ENCODE measurements around the gene PVALEF. TPM values are rescaled to one million over a fixed set of nuclear protein-coding genes. Genes with fewer than 3 reads are reported as not detected.

The PVALEF gene
- total RNA-seq, 2 experiments from 2014 or later = not detected

DNA sequence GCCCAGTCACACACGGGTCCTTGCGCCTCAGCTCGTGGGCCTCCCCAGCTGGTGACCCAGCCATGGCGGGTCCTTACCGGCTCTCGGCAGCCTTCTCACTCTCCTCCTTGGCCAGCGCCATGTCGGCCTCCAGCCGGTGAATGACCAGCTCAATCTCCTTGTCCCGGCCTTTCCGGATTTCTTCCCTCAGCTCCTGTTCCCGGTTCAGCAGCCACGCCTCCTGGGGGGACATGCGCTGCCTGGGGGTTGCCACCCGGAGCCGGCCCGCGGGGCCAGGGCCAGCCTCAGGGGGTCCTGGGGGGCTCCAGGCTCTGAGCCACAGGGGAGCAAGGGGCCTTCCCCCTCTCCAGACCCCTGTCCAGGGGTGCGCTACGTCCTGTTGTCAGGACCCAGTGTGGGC lies 25.8 kb downstream of the PVALEF start:
- no peak for DNase-seq
- Mint-ChIP-seq H3K27ac (no peak overlapping the region), H3K9me3 (no peaks in the 10 kb centered on the region), H3K4me3 (no peak overlapping the region), H3K36me3 (no peaks in the 10 kb centered on the region), H3K4me1 (no peaks in the 10 kb centered on the region), H3K27me3 (no peaks in the 10 kb centered on the region)
- POLR2A ChIA-PET = no interaction called here
- ATAC-seq (ENCODE audit: low read depth) = no peak

DNA sequence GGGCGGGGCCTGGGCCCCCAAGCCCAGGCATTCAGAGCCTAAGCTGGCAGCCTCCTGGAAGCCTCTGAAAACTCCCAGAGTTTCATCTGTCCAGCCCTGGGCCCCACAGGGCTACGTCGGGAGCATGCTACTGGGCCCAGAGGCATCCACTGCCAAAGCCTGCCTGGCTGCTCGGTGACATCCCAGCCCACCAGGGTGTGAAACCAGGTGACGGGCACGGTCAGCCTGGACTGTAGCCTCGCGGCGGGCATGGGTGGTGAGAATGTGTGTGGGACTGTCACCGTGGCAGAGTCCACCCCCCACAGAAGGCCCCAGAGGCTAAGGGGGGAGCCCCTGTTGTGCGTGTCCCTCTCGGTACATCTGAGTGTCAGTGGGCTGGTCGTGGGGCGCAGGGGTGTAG lies 26.3 kb downstream of the PVALEF start:
- ATAC-seq (ENCODE audit: low read depth) = no peak
- H3K36me3 Mint-ChIP-seq = no peaks in the 10 kb centered on the region

DNA sequence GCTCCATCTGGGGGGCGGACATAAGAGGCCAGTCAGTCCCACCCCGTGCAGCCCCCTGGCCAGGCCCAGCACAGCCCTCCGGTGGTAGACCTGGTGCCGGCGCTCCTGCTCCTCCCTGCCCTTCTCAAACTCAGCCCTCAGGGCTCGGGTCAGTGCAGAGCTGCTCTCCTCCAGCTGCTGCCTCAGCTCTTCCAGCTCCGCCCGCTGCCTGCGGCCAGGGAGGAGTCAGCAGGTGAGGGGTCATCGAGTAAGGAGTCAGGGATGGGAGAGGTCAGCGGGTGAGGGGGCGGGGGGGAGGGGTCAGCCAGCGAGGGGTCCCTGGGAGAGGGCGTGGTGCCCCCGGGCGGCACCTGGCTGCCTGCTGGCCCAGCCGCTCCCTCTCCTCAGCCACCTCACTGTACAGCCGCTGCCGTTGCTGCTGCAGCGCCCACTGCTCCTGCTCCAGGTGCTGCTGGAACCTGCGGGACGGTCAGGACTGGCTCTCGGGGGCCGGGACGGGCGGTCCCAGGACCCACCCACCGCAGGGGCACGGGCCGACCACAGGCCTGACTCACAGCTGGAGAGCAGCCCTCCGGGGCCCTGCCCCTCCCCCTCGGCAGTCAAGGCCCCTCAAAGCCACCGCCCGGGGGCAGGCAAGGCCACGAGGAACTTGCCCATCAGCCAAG lies 27.2 kb downstream of the PVALEF start:
- no peak for ATAC-seq (ENCODE audit: low read depth)
- no peak overlapping the region for H3K4me3 Mint-ChIP-seq
- POLR2A ChIA-PET = no interaction called here
- H3K4me1 Mint-ChIP-seq = no peaks in the 10 kb centered on the region
- H3K36me3 Mint-ChIP-seq = no peaks in the 10 kb centered on the region
- no peaks in the 10 kb centered on the region for H3K27me3 Mint-ChIP-seq
- H3K27ac Mint-ChIP-seq = no peak overlapping the region
- H3K9me3 Mint-ChIP-seq = no peaks in the 10 kb centered on the region
- DNase-seq = no peak

More for the DNA sequence above, 26.3 kb downstream of the PVALEF start:
- Mint-ChIP-seq H3K27me3 (no peaks in the 10 kb centered on the region), H3K27ac (no peak overlapping the region), H3K4me3 (no peak overlapping the region), H3K9me3 (no peaks in the 10 kb centered on the region), H3K4me1 (no peaks in the 10 kb centered on the region)
- DNase-seq = no peak
- POLR2A ChIA-PET = no interaction called here

DNA sequence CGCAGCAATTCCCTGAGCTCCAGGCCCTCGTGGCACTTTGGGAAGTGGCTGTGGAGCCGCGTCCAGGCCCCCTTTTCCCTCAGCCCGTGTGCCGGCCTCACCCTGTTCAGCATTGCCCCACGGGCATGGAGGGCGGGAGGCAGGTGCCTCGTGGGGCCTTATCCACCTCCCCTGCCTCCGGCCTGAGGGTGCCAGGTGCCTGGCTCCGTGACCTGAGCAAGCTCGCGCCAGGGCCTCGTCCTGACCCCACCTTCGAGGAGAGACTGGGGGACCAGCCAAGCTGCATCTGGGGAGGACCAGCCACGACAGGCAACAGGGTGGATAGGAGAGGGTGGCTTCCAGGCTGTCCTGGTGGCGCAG lies 27.7 kb downstream of the PVALEF start:
- Mint-ChIP-seq H3K36me3 (no peaks in the 10 kb centered on the region), H3K27ac (no peak overlapping the region), H3K4me1 (no peaks in the 10 kb centered on the region), H3K27me3 (no peaks in the 10 kb centered on the region), H3K4me3 (no peak overlapping the region), H3K9me3 (no peaks in the 10 kb centered on the region)
- no peak for ATAC-seq (ENCODE audit: low read depth)
- POLR2A ChIA-PET = no interaction called here
- DNase-seq = no peak

DNA sequence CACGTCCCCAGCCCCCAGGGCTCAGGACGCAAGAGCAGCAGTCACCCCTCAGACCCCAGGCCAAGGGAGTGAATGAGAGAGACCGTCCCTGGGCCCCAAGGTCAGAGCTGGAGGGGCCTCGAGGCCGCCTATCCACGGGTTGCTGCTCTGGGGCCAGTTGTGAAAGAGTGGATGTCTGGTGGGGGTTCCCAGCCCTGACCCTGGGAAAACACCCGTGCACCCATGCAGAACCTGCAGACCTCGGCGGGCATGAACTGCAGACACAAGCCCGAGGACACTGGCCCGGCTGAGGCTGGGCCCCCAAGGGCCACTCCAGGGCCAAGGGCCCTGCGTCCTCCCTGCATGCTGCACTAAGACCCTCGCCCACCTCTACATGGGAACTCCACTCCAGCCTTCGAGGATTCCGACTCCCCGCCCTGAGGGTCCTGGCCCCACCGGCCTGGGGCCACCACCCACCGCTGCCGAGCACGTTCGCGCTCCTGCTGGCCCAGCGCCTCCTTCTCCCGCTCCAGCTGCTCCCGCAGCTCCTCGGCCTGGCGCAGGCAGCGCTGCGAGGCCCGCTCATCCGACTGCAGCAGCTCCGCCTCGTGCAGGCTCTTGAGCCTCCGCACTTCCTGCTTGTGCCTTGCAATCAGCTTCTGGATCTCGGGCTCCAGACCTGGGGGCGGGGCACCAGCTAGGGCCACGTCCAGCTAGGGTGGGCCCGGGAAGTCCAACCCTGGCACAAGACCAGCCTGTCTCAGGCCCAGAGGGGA lies 28.3 kb downstream of the PVALEF start:
- no peak overlapping the region for H3K4me3 Mint-ChIP-seq
- ATAC-seq (ENCODE audit: low read depth) = no peak
- POLR2A ChIA-PET = no interaction called here

DNA sequence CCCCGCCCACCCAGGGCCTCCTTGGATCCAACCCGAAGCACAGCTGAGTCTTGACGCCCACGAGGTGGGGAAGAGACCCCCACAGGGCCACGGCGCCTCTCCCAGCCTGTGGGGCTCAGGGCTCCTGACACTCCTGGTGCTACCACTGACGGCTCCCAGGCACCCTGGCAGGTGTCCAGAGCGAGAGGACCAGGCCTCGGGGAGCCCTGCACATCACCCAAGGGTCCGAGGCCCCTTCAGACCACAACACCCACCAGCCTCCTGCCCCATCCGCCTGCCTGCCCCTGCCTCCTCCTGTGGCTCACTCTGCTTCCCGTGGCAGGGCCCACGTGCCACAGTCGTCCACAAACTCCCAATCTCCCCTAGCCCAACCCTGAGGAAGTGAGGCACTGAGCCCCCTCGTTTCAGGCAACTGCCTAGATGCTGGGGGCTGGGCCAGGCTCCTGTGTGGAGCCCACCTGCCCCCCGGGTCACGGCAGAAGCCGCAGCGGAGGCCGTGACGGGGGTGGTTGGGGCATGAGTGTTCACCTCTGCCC lies 29.0 kb downstream of the PVALEF start:
- Mint-ChIP-seq H3K4me3 (no peak overlapping the region), H3K9me3 (no peaks in the 10 kb centered on the region), H3K36me3 (no peaks in the 10 kb centered on the region), H3K27me3 (no peaks in the 10 kb centered on the region), H3K27ac (no peak overlapping the region), H3K4me1 (no peaks in the 10 kb centered on the region)
- no peak for ATAC-seq (ENCODE audit: low read depth)
- POLR2A ChIA-PET = no interaction called here
- DNase-seq = no peak

More for the DNA sequence above, 28.3 kb downstream of the PVALEF start:
- Mint-ChIP-seq H3K4me1 (no peaks in the 10 kb centered on the region), H3K36me3 (no peaks in the 10 kb centered on the region), H3K27ac (no peak overlapping the region), H3K27me3 (no peaks in the 10 kb centered on the region), H3K9me3 (no peaks in the 10 kb centered on the region)
- DNase-seq = no peak

DNA sequence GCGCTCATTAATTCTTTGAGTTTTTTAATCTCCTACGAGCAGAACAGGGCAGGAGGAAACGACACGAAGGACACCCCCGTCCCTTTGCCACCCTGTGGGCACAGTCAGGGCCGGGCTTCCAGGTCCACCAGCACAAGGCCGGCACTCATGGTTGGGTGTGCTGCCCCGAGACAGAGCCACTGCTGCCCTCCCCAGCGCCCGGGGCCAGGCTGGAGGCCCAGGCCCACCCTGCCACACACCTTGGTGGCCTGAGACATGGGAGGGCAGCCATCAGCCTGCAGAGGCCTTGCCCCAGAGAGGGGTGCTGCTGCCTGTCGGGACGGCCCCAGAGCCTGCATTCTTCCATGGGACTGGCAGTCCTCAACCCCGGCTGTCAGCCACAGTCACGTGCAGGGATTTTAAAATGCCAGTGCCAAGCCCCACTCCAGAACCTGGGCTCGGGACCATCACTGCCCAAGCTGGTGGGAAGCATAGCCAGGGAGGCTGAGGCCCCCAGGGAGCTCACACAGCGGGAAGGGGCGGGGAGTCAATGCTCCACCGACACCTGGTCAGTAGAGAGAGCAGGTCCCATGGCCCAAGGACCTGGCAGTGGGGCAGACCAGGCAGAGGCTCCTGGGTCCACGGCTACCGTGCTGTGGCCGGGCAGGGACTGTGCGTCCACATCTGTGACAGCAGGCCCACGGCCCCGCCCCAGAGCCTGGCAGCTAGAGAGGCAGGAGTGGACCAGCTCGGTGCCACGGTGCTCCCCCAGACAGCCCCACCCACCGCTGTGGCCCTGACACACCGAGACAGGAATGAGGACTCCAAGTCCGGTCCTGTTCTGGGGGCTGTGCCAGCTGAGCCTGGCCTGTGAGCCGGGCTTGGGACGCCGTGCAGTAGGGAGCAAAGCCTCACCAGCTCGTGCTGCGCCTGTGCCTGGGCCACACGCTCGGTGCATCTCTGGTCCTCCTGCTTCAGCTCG lies 29.9 kb downstream of the PVALEF start:
- H3K36me3 Mint-ChIP-seq = no peaks in the 10 kb centered on the region
- H3K27me3 Mint-ChIP-seq = no peaks in the 10 kb centered on the region
- POLR2A ChIA-PET = no interaction called here
- no peaks in the 10 kb centered on the region for H3K9me3 Mint-ChIP-seq
- DNase-seq (no peak), ATAC-seq (ENCODE audit: low read depth) (no peak)
- H3K27ac Mint-ChIP-seq = no peak overlapping the region
- no peak overlapping the region for H3K4me3 Mint-ChIP-seq
- no peaks in the 10 kb centered on the region for H3K4me1 Mint-ChIP-seq

DNA sequence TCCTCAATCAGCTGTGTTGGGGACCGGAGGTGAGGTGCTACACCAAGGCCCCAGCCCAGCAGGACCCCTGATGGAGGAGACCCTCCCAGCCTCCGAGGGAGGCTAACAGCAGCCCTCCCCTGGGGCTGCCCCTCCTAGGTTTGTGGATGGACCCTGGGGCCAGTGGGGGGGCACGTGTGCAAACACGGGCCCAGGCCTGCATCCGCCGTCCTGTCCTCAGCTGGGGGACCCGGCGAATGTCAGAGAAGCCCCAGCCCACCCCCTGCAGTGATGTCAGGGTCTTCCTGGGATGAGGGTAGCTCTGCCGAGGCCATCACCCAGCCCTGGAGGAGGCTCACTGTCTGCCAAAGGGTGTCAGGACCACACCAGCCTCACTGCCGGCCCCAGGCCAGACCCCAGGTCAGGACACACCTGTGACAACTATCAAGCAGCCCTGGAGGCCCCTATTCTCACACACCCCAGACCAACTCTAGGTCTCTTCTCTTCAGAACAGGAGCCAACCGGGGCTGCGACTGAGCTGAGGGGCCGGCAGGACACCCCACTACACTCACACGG lies 30.7 kb downstream of the PVALEF start:
- no peak for DNase-seq
- no peak for ATAC-seq (ENCODE audit: low read depth)
- Mint-ChIP-seq H3K36me3 (no peaks in the 10 kb centered on the region), H3K9me3 (no peaks in the 10 kb centered on the region), H3K4me3 (no peak overlapping the region), H3K27me3 (no peaks in the 10 kb centered on the region), H3K4me1 (no peaks in the 10 kb centered on the region), H3K27ac (no peak overlapping the region)
- POLR2A ChIA-PET = no interaction called here

DNA sequence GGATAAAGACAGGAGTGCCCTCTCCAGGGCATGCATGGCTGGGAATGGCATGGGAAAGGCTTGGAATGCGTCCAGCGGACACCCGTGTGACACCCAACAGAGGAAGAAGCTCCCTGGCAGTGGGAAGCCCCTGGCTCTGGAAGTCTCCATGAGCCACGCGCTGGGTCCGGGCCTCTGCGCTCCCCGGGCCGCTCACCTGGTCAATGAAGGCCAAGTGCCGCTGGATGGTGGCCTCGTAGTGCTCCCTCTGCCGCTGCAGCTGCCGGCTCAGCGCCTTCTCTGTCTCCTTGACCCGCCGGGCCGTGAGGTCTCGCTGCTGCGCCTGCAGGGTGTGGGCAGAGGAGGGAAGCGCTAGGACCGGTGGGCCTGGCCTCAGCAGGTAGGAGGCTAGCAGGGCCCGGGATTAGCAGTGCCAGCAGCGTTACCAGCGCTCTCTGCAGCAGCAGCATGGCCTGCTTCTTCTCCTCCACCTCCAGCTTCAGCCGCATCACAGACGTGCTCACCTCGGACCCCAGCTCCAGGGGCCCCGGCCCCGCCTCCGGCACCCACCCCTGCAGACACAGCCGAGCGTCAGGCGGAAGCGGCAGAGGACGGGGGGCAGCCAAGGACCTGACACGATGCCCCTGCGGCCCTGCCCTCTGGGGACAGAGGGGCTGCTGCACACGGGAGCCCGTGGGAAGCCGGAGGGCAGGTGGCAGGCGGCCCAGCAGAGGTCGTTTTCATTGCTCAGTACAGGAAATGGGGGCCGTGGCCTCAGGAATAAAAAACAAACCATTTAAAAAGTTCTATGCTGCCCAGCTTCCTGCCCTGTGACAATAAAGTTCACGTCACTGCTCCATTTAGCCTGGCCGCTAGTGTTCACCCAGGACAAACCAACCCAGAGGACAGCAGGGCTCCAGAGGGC lies 31.4 kb downstream of the PVALEF start:
- no peak for DNase-seq
- Mint-ChIP-seq H3K27me3 (no peaks in the 10 kb centered on the region), H3K4me1 (no peaks in the 10 kb centered on the region), H3K9me3 (no peaks in the 10 kb centered on the region), H3K27ac (no peak overlapping the region), H3K36me3 (no peaks in the 10 kb centered on the region), H3K4me3 (no peak overlapping the region)
- POLR2A ChIA-PET = interaction anchor here (0.5 kb wide), 1 partner anchor 1079 kb away, joined by 4 read pairs; no protein-coding TSS in a partner anchor
- no peak for ATAC-seq (ENCODE audit: low read depth)

DNA sequence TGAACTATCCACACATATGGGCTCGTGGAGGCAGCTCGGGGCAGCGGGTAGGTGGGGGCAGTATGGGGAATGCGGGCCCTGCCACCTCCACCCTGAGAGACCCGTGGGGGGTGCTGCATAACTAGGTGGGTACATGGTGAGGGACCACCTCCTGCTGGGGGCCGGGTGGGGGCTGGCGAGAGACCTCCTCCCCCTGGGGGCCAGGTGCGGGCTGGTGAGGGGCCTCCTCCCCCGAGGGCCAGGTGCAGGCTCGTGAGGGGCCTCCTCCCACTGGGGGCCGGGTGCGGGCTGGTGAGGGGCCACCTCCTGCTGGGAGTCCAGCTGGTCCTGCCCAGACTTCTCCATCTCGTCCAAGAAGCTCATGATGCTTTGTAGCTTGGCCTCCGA lies 32.1 kb downstream of the PVALEF start:
- ATAC-seq (ENCODE audit: low read depth) (no peak), DNase-seq (no peak)
- Mint-ChIP-seq H3K4me1 (no peaks in the 10 kb centered on the region), H3K4me3 (no peak overlapping the region), H3K27me3 (no peaks in the 10 kb centered on the region), H3K27ac (no peak overlapping the region), H3K36me3 (no peaks in the 10 kb centered on the region), H3K9me3 (no peaks in the 10 kb centered on the region)
- POLR2A ChIA-PET = no interaction called here

DNA sequence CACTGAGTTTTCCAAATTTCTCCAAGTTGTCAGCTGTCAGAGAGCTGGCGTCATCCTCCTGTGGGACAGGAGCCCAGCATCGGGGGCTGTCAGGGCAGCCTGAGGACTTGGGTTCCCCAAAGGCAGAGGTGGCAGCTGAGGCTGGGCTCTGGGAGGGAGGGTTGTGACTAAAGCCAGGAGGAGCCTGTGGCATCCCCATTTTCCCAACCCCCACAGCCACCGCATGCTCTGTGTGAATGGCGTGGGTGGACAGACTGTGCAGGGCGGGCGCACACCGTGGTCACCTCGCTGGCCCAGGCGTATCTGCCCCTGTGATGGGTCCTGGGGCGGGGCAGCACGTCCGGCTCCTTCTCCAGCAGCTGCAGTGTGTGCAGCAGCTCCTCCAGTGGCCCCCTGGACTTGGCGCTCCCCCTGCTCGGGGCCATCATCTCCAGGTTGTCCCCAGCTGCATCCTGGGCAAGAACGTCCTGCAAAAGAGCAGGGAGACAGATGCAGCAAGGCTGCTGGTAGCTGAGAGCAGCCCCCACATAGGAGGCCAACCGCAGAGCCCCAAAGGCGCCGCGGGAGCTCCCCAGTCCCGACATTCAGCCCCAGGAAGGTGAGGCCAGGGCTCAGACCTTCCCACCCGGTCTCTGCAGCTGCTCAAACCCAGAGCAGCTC lies 32.7 kb downstream of the PVALEF start:
- no peak for ATAC-seq (ENCODE audit: low read depth)
- POLR2A ChIA-PET = no interaction called here

DNA sequence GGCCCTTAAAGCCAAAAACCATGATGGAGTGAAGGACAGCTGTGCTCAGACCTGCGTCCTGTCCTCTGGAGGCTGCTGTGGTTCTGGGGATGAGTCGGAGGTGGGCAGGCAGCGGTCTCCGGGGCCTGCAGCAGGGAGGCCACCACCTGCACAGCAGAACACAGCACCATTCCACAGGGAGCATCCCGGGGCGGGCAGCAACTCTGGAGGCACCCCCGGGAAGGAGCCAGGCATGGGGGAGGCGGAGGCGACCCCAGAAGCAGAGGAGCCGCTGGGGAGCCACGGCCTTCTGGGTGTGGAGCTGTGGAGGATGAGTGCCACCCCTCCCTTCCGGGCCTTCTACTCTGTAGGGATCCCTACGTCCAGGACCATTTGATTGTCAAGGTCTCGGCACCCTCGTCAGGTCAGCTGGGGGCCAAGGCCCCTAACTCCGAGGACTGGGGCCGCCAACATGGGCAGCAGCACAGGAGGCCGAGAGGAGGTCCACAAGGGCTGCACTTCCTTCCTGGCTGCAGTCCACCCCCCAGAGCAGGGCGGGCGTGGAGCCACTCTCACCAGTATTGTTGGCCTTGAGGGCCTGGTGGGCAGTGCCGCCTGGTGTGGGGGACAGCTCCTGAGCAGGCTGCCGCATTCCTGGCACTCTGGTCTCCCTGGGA lies 33.6 kb downstream of the PVALEF start:
- Mint-ChIP-seq H3K4me1 (no peaks in the 10 kb centered on the region), H3K27ac (no peak overlapping the region)

More for the DNA sequence above, 32.7 kb downstream of the PVALEF start:
- Mint-ChIP-seq H3K27ac (no peak overlapping the region), H3K36me3 (no peaks in the 10 kb centered on the region), H3K4me1 (no peaks in the 10 kb centered on the region), H3K27me3 (no peaks in the 10 kb centered on the region), H3K4me3 (no peak overlapping the region), H3K9me3 (no peaks in the 10 kb centered on the region)
- no peak for DNase-seq

More for the DNA sequence above, 33.6 kb downstream of the PVALEF start:
- no peaks in the 10 kb centered on the region for H3K36me3 Mint-ChIP-seq
- H3K4me3 Mint-ChIP-seq = no peak overlapping the region
- H3K27me3 Mint-ChIP-seq = no peaks in the 10 kb centered on the region
- DNase-seq (no peak), ATAC-seq (ENCODE audit: low read depth) (no peak)
- no peaks in the 10 kb centered on the region for H3K9me3 Mint-ChIP-seq
- POLR2A ChIA-PET = no interaction called here

Measured in activated naive CD8-positive, alpha-beta T cell treated with anti-CD3 and anti-CD28 coated beads, Interleukin-2, amount 10 ng/mL, durations not matched to agents 7 days and 5 days (primary cell).